Loucy (cell line): ENCODE data around the gene FAM187B.

Source experiments
- H2AFZ ChIP-seq: fragments of 200-600 bp; sonication (generic); 2 replicates; pipeline ENCODE4 v1.6.0; 2016; ENCODE audit warnings: antibody characterized with exemption, mild to moderate bottlenecking, low read length, moderate library complexity
- H3F3A ChIP-seq: fragments of 200-600 bp; 2 replicates; pipeline ENCODE4 v1.6.0; 2016; ENCODE audit warnings: antibody characterized with exemption, low read depth, mild to moderate bottlenecking
- H3K27me3 ChIP-seq: fragments of 200-600 bp; sonication (generic); 2 replicates; pipeline ENCODE4 v1.6.1; 2014; ENCODE audit warnings: low read length, mild to moderate bottlenecking; ENCODE audit not compliant: insufficient read depth, poor library complexity, severe bottlenecking
- H3K36me3 ChIP-seq: fragments of 200-600 bp; sonication (generic); 2 replicates; pipeline ENCODE4 v1.6.1; 2016; ENCODE audit warnings: low read length; ENCODE audit not compliant: insufficient read depth
- H3K4me1 ChIP-seq: fragments of 200-600 bp; sonication (generic); 2 replicates; pipeline ENCODE4 v1.5.1; 2014; ENCODE audit warnings: low read length, mild to moderate bottlenecking; ENCODE audit not compliant: insufficient read depth, poor library complexity, severe bottlenecking
- H3K4me2 ChIP-seq: fragments of 200-600 bp; sonication (generic); 2 replicates; pipeline ENCODE4 v1.6.0; 2014; ENCODE audit warnings: antibody characterized with exemption, low read length, low read depth, mild to moderate bottlenecking; ENCODE audit not compliant: poor library complexity, severe bottlenecking
- H3K4me3 ChIP-seq: fragments of 200-600 bp; sonication (generic); 2 replicates; pipeline ENCODE4 v1.5.1; 2014; ENCODE audit warnings: low read length, mild to moderate bottlenecking, mixed read lengths; ENCODE audit not compliant: poor library complexity, severe bottlenecking
- H3K79me2 ChIP-seq: fragments of 200-600 bp; sonication (generic); 2 replicates; pipeline ENCODE4 v1.6.1; 2014; ENCODE audit warnings: low read length; ENCODE audit not compliant: insufficient read depth
- H3K9ac ChIP-seq: fragments of 200-600 bp; sonication (generic); 2 replicates; pipeline ENCODE4 v1.6.0; 2014; ENCODE audit warnings: mild to moderate bottlenecking, low read depth, low read length, moderate library complexity; ENCODE audit not compliant: poor library complexity, severe bottlenecking
- H3K9me2 ChIP-seq: fragments of 200-600 bp; sonication (generic); replicated peaks from 2 replicates; pipeline ENCODE4 v1.6.1; 2016; ENCODE audit warnings: low read depth, low read length, mixed read lengths
- H3K9me3 ChIP-seq: fragments of 200-600 bp; sonication (generic); 2 replicates; pipeline ENCODE4 v1.6.1; 2014; ENCODE audit warnings: mild to moderate bottlenecking, antibody characterized with exemption, low read length, low read depth; ENCODE audit not compliant: insufficient read depth
- H4K20me1 ChIP-seq: fragments of 200-600 bp; sonication (generic); 2 replicates; pipeline ENCODE4 v1.6.0; 2014; ENCODE audit warnings: antibody characterized with exemption, low read length, mild to moderate bottlenecking; ENCODE audit not compliant: insufficient read depth, poor library complexity, severe bottlenecking
- EZH2phosphoT487 ChIP-seq: fragments of 200-600 bp; IDR thresholded peaks from 2 replicates; pipeline ENCODE4 v1.6.1; 2018; ENCODE audit warnings: antibody characterized with exemption, mild to moderate bottlenecking, moderate library complexity, borderline replicate concordance
- TF ChIP-seq, protein P1 (sequence below): fragments of 200-600 bp; sonication (generic); conservative IDR thresholded peaks from 2 replicates; pipeline ENCODE4 v1.5.1; 2014; ENCODE audit warnings: mild to moderate bottlenecking, antibody characterized with exemption, low read length

FAM187B gene

DNA sequence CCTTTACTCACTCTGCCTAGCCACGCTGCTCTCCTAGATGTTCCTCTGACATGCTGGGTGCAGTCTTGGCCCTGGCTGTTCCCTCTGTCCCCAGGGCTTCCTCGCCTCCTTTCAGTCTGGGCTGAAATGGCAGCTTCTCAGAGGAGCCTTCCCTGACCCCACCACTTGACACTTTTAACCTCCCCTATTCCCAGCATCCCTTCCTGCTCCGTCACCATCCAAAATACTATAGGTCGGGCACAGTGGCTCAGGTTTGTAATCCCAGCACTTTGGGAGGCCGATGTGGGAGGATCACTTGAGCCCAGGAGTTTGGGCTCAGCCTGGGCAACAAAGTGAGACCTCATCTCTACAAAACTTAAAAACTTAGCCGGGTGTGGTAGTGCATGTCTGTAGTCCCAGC lies 2.6 kb downstream of the FAM187B start:
- H3K79me2 ChIP-seq = no peaks in the 10 kb centered on the region
- no peaks in the 10 kb centered on the region for H4K20me1 ChIP-seq

DNA sequence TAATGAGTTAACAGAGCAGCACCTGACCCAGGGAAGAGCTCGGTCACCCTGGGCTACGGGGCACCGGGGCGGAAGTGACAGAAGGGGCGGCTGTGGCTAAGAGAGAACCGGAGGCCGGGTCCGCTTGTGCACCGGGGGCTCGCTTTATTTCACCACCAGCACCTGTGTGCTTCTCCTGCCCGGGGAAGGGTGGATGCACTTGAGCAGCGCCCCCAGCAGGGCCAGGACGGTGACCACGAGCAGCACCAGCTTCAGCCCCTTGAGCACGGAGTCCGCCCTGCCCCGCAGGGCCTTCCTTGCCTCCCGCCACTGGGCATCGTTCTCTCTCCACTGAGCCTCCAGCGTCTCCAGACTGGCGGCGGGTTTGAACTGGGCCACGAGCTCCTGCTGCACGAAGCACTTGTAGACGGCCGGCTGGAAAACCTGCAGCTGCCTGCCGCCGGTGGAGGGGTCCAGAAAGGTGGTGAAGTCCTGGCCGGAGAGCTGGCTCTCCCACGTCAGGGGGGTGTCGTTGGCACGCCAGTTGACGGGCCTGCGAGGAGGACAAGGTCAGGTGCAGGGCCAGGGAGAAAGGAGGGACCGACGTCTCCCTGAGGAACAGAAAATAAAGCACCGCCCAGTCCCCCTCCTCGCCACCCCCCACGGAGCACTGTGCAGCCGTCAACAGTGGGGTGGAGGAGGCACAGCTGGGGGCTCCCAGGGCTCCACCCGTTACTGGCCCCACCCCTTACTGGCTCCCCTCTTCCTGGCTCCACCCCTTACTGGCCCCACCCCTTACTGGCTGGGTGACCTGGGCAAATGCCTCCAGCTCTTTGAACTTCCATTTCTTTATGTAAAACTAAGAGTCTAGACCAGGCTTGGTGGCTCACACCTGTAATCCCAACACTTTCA lies 3.6 kb downstream of the FAM187B start:
- no peaks in the 10 kb centered on the region for H3F3A ChIP-seq
- no peak overlapping the region for H3K4me2 ChIP-seq
- H3K9ac ChIP-seq = no peak overlapping the region
- no peak overlapping the region for H2AFZ ChIP-seq
- H3K79me2 ChIP-seq = no peaks in the 10 kb centered on the region
- H3K4me3 ChIP-seq = no peak overlapping the region
- H3K9me2 ChIP-seq = no peaks in the 10 kb centered on the region
- TF ChIP-seq, protein P1, sequence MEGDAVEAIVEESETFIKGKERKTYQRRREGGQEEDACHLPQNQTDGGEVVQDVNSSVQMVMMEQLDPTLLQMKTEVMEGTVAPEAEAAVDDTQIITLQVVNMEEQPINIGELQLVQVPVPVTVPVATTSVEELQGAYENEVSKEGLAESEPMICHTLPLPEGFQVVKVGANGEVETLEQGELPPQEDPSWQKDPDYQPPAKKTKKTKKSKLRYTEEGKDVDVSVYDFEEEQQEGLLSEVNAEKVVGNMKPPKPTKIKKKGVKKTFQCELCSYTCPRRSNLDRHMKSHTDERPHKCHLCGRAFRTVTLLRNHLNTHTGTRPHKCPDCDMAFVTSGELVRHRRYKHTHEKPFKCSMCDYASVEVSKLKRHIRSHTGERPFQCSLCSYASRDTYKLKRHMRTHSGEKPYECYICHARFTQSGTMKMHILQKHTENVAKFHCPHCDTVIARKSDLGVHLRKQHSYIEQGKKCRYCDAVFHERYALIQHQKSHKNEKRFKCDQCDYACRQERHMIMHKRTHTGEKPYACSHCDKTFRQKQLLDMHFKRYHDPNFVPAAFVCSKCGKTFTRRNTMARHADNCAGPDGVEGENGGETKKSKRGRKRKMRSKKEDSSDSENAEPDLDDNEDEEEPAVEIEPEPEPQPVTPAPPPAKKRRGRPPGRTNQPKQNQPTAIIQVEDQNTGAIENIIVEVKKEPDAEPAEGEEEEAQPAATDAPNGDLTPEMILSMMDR = no peak
- TF ChIP-seq EZH2phosphoT487 = no peak
- H4K20me1 ChIP-seq = no peaks in the 10 kb centered on the region
- H3K4me1 ChIP-seq = no peaks in the 10 kb centered on the region
- H3K27me3 ChIP-seq = no peaks in the 10 kb centered on the region
- no peaks in the 10 kb centered on the region for H3K9me3 ChIP-seq
- no peaks in the 10 kb centered on the region for H3K36me3 ChIP-seq

More for the DNA sequence above, 2.6 kb downstream of the FAM187B start:
- no peaks in the 10 kb centered on the region for H3K27me3 ChIP-seq
- no peak overlapping the region for H3K4me2 ChIP-seq
- H3K9me3 ChIP-seq = no peaks in the 10 kb centered on the region
- no peak overlapping the region for H3K9ac ChIP-seq
- no peaks in the 10 kb centered on the region for H3K4me1 ChIP-seq
- TF ChIP-seq, protein P1 = no peak
- no peak for TF ChIP-seq EZH2phosphoT487
- no peak overlapping the region for H2AFZ ChIP-seq
- no peaks in the 10 kb centered on the region for H3K9me2 ChIP-seq
- no peaks in the 10 kb centered on the region for H3K36me3 ChIP-seq
- no peaks in the 10 kb centered on the region for H3F3A ChIP-seq
- H3K4me3 ChIP-seq = no peak overlapping the region

DNA sequence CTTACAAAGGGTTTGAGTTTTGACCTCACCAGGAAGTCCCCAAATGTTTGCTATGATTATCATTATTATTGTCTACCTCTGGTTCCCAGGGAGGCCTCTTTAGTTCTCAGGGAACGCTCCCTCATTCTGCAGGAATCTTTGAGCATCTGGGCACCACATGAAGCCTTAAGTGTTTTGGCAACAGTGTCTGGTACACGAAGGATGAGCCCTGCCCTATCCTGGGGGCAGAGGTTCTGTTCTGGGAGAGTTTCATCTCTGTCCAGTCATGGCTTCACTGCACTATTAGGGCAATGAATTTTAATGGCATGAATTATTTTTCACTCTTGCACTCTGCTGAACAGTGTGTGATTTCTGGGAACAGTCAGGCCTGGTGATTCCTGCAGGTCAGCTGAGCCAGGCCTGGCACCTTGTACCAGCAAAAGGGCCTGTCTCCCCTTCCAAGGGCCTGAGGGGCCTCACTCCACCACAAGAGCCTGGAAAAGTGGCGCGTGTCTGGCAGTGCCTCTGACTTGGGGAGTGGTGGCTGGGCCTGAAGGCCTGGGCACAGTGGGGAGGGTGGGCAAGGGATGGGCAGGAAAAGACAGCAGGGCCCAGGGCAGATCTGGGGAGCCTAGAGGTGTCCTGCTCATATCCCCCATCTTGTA lies 4.6 kb downstream of the FAM187B start:
- Histone ChIP-seq H3K4me2 (no peak overlapping the region), H3K4me1 (no peaks in the 10 kb centered on the region), H3K9ac (no peak overlapping the region), H3K9me2 (no peaks in the 10 kb centered on the region), H3K79me2 (no peaks in the 10 kb centered on the region), H4K20me1 (no peaks in the 10 kb centered on the region), H3K4me3 (no peak overlapping the region), H3K27me3 (no peaks in the 10 kb centered on the region), H3K36me3 (no peaks in the 10 kb centered on the region), H3K9me3 (no peaks in the 10 kb centered on the region), H2AFZ (no peak overlapping the region), H3F3A (no peaks in the 10 kb centered on the region)
- TF ChIP-seq, protein P1 = no peak
- TF ChIP-seq EZH2phosphoT487 = no peak
